ENCODE measurements around the gene SFXN1.

The SFXN1 gene

DNA sequence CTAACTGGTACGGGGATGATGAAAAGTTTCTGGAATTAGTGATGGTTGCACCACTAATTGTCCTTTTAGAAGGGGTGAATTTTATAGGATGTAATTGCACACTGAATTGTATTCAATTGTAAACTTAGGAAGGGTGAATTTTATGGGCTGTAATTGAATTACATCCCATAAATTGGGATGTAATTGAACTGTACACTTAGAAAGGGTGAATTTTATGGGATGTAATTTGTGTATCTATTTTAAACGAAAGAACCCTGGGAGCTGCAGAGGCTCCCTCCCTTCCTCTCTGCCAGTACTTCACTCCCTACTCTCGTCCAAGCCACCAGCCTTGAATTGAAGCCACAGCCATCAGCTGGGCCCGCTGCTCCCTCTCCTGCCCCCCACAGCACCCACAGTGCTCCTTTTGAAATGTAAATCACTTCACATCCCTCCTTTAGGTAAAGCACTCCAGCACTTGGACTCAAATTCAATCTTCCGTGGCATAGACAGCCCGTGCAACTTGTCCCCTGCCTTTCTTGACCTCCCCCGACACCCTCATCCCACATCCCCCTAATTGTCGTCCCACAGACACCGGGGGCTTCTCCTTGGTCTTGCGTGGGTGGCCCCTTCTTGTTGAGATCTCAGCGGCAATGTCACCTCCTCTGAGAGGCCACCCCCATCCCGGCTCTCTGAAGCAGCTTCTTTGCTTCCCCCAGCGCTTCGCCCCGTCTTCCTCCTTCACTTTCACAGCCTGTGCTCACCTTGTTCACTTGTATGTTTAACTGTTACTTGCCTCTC, 95.3 kb downstream of the SFXN1 start:
- DNase-seq (ENCODE audit: low read depth in 2 of 2) = no peak

DNA sequence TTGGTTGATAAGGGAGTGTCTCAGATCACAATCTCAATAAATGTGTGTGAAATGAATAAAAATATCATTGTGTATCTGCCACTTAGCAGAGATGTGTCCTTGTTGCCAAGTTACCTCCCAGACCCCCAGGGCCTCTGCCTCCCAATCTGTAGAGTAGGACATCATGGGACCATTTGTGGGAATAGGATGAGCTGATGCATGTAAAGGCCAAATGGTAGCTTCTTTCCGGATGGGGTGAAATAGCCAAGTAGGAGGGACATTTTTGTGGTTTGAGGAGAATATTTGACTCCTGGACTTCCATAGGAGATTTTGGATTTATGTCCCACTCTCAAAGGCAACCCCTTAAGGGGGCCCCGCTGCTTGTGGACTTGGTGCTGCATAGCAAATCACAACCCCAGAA, 96.9 kb downstream of the SFXN1 start:
- DNase-seq (ENCODE audit: low read depth in 2 of 2) = no peak

DNA sequence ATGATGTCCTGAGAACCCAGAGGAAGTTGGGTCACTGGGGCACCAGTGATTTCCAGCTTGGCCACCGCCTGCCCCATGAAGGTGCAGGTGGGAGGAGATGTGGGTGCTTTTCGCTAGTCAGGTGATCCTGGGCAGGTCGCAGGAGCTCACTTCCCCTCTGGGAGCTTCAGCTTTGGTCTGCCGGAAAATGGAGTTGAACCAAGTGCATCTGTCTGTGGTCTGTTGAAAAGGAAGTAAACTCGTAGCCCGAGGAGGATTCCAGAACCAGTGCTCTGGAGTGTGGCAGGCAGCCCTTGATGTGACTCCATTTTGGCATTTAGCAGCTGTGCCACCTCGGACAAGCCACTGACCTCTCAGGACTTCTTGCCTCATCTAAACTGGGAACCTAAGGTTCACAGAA, 97.7 kb downstream of the SFXN1 start:
- no peak for DNase-seq (ENCODE audit: low read depth in 2 of 2)

DNA sequence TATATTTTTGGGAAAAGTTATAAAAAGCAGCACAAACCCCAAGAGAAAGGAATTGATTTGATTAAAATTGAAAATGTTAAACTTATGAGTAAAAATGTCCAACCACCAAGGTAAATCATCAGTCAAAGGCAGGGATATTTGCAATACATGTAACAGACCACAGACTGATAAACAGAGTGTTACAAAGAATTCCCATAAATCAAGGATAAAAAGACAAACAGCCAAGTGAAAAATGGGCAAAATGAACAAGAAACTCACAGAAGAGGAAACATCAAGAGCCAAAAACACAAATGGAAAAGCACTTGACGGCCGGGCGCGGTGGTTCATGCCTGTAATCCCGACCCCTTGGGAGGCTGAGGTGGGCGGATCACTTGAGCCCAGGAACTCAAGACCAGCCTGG, 98.2 kb downstream of the SFXN1 start:
- no peak for DNase-seq (ENCODE audit: low read depth in 2 of 2)
